ENCODE measurements around the gene TMEM79.

DNA sequence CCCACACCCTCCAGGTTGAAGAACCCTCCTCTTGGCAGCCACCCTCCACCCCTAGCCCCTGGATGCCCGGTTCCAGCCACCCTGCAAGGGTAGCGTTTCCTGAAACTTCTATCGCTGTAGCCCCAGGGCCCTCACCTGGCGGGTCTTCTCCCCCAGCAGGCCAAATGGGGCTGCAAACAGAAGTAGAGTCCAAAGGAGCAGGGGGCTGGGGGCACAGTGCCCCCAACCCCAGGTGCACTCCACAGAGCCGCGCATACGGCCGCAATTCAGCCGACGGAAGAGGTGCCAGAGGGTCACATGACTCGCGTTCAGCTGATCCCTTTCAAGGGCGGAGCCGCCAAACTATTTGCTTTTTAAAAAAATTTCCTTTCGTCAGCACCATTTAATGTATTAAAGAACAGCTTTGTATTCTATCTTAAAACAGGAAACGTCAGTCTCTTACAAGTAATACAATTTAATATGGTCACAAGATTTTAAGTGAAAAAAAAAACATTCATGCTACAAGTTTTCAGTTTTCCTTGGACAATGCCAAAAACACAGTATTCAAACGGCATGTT, 11.3 kb downstream of the TMEM79 start, which contains the start of gene GLMP:
- TF ChIP-seq, protein P1, sequence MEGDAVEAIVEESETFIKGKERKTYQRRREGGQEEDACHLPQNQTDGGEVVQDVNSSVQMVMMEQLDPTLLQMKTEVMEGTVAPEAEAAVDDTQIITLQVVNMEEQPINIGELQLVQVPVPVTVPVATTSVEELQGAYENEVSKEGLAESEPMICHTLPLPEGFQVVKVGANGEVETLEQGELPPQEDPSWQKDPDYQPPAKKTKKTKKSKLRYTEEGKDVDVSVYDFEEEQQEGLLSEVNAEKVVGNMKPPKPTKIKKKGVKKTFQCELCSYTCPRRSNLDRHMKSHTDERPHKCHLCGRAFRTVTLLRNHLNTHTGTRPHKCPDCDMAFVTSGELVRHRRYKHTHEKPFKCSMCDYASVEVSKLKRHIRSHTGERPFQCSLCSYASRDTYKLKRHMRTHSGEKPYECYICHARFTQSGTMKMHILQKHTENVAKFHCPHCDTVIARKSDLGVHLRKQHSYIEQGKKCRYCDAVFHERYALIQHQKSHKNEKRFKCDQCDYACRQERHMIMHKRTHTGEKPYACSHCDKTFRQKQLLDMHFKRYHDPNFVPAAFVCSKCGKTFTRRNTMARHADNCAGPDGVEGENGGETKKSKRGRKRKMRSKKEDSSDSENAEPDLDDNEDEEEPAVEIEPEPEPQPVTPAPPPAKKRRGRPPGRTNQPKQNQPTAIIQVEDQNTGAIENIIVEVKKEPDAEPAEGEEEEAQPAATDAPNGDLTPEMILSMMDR (IDR thresholded peaks at IDR 0.05), result no peak
- TF ChIP-seq TCF7L2 (IDR thresholded peaks at IDR 0.05; ENCODE audit: low read depth, low read length) (0 out of 2 replicates have a peak, but pooled peaks have one; percentile 53), SIN3A (IDR thresholded peaks at IDR 0.05; ENCODE audit: borderline replicate concordance, insufficient read depth, low read depth, low read length) (peak; percentile 74; the same call in 1 of the 2 replicates)
- TF ChIP-seq, protein P2, sequence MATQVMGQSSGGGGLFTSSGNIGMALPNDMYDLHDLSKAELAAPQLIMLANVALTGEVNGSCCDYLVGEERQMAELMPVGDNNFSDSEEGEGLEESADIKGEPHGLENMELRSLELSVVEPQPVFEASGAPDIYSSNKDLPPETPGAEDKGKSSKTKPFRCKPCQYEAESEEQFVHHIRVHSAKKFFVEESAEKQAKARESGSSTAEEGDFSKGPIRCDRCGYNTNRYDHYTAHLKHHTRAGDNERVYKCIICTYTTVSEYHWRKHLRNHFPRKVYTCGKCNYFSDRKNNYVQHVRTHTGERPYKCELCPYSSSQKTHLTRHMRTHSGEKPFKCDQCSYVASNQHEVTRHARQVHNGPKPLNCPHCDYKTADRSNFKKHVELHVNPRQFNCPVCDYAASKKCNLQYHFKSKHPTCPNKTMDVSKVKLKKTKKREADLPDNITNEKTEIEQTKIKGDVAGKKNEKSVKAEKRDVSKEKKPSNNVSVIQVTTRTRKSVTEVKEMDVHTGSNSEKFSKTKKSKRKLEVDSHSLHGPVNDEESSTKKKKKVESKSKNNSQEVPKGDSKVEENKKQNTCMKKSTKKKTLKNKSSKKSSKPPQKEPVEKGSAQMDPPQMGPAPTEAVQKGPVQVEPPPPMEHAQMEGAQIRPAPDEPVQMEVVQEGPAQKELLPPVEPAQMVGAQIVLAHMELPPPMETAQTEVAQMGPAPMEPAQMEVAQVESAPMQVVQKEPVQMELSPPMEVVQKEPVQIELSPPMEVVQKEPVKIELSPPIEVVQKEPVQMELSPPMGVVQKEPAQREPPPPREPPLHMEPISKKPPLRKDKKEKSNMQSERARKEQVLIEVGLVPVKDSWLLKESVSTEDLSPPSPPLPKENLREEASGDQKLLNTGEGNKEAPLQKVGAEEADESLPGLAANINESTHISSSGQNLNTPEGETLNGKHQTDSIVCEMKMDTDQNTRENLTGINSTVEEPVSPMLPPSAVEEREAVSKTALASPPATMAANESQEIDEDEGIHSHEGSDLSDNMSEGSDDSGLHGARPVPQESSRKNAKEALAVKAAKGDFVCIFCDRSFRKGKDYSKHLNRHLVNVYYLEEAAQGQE (IDR thresholded peaks at IDR 0.05; ENCODE audit: insufficient read depth in 1 of 2, low read depth in 2 of 2, low read length in 1 of 2), result no peak

All from Panc1 (cell line).